HepG2 (cell line): ENCODE results near the gene SPAG9. TPM values are rescaled to one million over a fixed set of nuclear protein-coding genes. Genes with fewer than 3 reads are reported as not detected.
"Not testable (repeated sequence)": the region's sequence is repeated elsewhere in the genome, so short reads cannot be mapped to it uniquely, and the experiment has no call there.

ENCODE experiments used
- ATAC-seq: fragments of 200-7000 bp; cut with Tn5 transposase; 3 replicates; pipeline ENCODE4 v1.9.1; 2020; ENCODE audit warnings: mild to moderate bottlenecking, moderate library complexity
- BruUV-seq: library from RNA; stranded (reverse); fragments of 400-500 nt; replicated peaks from 2 replicates; lab custom pipeline; 2021; lab: Mats Ljungman, UMichigan
- CTCF ChIA-PET: fragments of 300-600 bp; formaldehyde crosslinking; extraction: SDS; loops from one replicate; lab custom pipeline; 2021; ENCODE audit warnings: low total read pairs, inconsistent platforms, low intra/inter-chr PET ratio; lab: Yijun Ruan, JAX
- POLR2A ChIA-PET: fragments of 350-600 bp; sonication (Branson Sonifier 250); formaldehyde crosslinking; loops from one replicate; lab custom pipeline; 2020; ENCODE audit warnings: antibody characterized with exemption, inconsistent platforms; lab: Yijun Ruan, JAX
- DNase-seq: peaks from one replicate; pipeline ENCODE4 v3.0.0-alpha.2; 2015; ENCODE audit warnings: low spot score
- FAIRE-seq: peaks from 3 replicates; lab custom pipeline; 2011; peaks lifted over from hg19 to GRCh38; lab: Jason Lieb, UNC
- H2AFZ ChIP-seq: one replicate; pipeline ENCODE4 v1.6.1; 2011; ENCODE audit warnings: low read length, inconsistent platforms
- H3K27ac ChIP-seq: fragments of 300-600 bp; 3 replicates; pipeline ENCODE4 v1.8.0; 2011; ENCODE audit warnings: mixed run types, mild to moderate bottlenecking, mixed read lengths, low read length, inconsistent platforms; ENCODE audit not compliant: insufficient read depth; ENCODE audit errors: extremely low read length
- H3K27me3 ChIP-seq, 2 experiments: fragments of 200-600 bp in 1 of 2; 2 replicates in 1 of 2; 3 replicates in 1 of 2; pipeline versions ENCODE4 v1.6.0 to v1.8.0; 2011; ENCODE audit warnings: low read length in 2 of 2, mild to moderate bottlenecking in 2 of 2, moderate library complexity in 2 of 2, inconsistent platforms in 1 of 2; ENCODE audit not compliant: insufficient read depth in 2 of 2, control insufficient read depth in 1 of 2
- H3K36me3 ChIP-seq, 2 experiments: fragments of 200-600 bp in 1 of 2; replicated peaks in 1 of 2; 2 replicates in 1 of 2; 3 replicates in 1 of 2; pipeline versions ENCODE4 v1.5.1 to v1.8.0; 2011; ENCODE audit warnings: low read length in 2 of 2, inconsistent platforms in 1 of 2; ENCODE audit not compliant: insufficient read depth in 2 of 2, control insufficient read depth in 1 of 2
- H3K4me1 ChIP-seq: 2 replicates; pipeline ENCODE4 v1.5.1; 2012; ENCODE audit warnings: low read length, inconsistent platforms; ENCODE audit not compliant: insufficient read depth
- H3K4me2 ChIP-seq: 2 replicates; pipeline ENCODE4 v1.6.0; 2011; ENCODE audit warnings: low read depth, low read length, inconsistent platforms
- H3K4me3 ChIP-seq, 3 experiments: fragments of 200-600 bp in 1 of 3; sonication (generic), shearing (Covaris generic) in 1 of 3; replicated peaks in 1 of 3; 2 replicates each; pipeline ENCODE4 v1.5.1; 2011 to 2016; ENCODE audit warnings: low read length in 3 of 3, inconsistent platforms in 2 of 3, low read depth in 2 of 3, mild to moderate bottlenecking in 2 of 3, control low read depth in 1 of 3, mixed read lengths in 1 of 3; ENCODE audit not compliant: insufficient read depth in 1 of 3
- H3K79me2 ChIP-seq: one replicate; pipeline ENCODE4 v1.6.1; 2011; ENCODE audit warnings: low read length, inconsistent platforms; ENCODE audit not compliant: insufficient read depth
- H3K9ac ChIP-seq: 2 replicates; pipeline ENCODE4 v1.6.0; 2011; ENCODE audit warnings: mild to moderate bottlenecking, low read depth, low read length, inconsistent platforms; ENCODE audit not compliant: insufficient read depth
- H3K9me3 ChIP-seq: 2 replicates; pipeline ENCODE4 v1.5.1; 2012; ENCODE audit warnings: mild to moderate bottlenecking, low read length
- H4K20me1 ChIP-seq: 2 replicates; pipeline ENCODE4 v1.6.0; 2011; ENCODE audit warnings: inconsistent platforms, mild to moderate bottlenecking, low read length, moderate library complexity; ENCODE audit not compliant: insufficient read depth
- CEBPB ChIP-seq: IDR thresholded peaks from 2 replicates; pipeline ENCODE4 v1.6.1; 2011; ENCODE audit warnings: low read depth, low read length, improper control_type of control experiment, borderline replicate concordance
- CEBPG ChIP-seq: IDR thresholded peaks from 2 replicates; pipeline ENCODE4 v1.6.1; 2016
- HNF1B ChIP-seq: sonication (generic); formaldehyde crosslinking; IDR thresholded peaks from 2 replicates; pipeline ENCODE4 v1.5.1; 2020; ENCODE audit warnings: mild to moderate bottlenecking, moderate library complexity, missing genetic modification reagents
- SP2 ChIP-seq: sonication (generic); formaldehyde crosslinking; IDR thresholded peaks from 2 replicates; pipeline ENCODE4 v1.5.1; 2020; ENCODE audit warnings: mild to moderate bottlenecking, missing genetic modification reagents
- ZBTB33 ChIP-seq: sonication (generic); formaldehyde crosslinking; IDR thresholded peaks from 2 replicates; pipeline ENCODE4 v1.4.0; 2020; ENCODE audit warnings: missing genetic modification reagents
- ZNF687 ChIP-seq: sonication (generic); formaldehyde crosslinking; IDR thresholded peaks from 2 replicates; pipeline ENCODE4 v1.5.1; 2020; ENCODE audit warnings: mild to moderate bottlenecking, missing genetic modification reagents, moderate library complexity
- ZNF883 ChIP-seq: sonication (generic); formaldehyde crosslinking; IDR thresholded peaks from 2 replicates; pipeline ENCODE4 v1.5.1; 2020; ENCODE audit warnings: mild to moderate bottlenecking, missing genetic modification reagents; ENCODE audit errors: not compliant biosample characterization
- WGBS: methylation state at CpG from one replicate; pipeline ENCODE4 v1.1.6; 2017; ENCODE audit warnings: low lambda C conversion rate; 5-methylcytosine and 5-hydroxymethylcytosine counted together
- in situ Hi-C: cut with HindIII; loops from 2 replicates; pipeline ENCODE4 v1.10.0; 2017; ENCODE audit warnings: low pct_unique_long_range_greater_than_20kb; ENCODE audit not compliant: extremely low pct_ligation_motif_present
- intact Hi-C: fragments of 100-400 bp; cut with micrococcal nuclease; formaldehyde crosslinking; loops from one replicate; pipeline ENCODE4 v1.10.0; 2022; ENCODE audit not compliant: unreplicated experiment
- polyA plus RNA-seq, 8 experiments: library from polyadenylated mRNA; depleted of rRNA in 3 of 8; stranded (reverse) in 7 of 8; unstranded in 1 of 8; fragments of >200 nt; fragmentation: Illumina TruSeq in 4 of 8; extraction: Trizol in 4 of 8; gene quantifications; 2 replicates each; pipeline versions ENCODE4 v1.2.1 to v1.2.3, GENCODE V29; 2011 to 2016; ENCODE audit warnings: low read depth in 4 of 8, missing spikeins in 1 of 8, mixed read lengths in 1 of 8; ENCODE audit not compliant: insufficient read depth in 1 of 8
- total RNA-seq, 5 experiments: library from RNA; depleted of rRNA; stranded (reverse); fragments of >200 nt; fragmentation: Illumina TruSeq; extraction: Trizol; gene quantifications; 2 replicates each; pipeline ENCODE4 v1.2.3, GENCODE V29; 2016; ENCODE audit warnings: low read depth in 1 of 5

Gene SPAG9
- total and polyA plus RNA-seq, 2 of the 13 experiments (the other 11 are each of a cell fraction or from before 2014, with no cell fraction given): 43.2 to 78.6 TPM

GRCh38 chr17:51088868-51089267 lies 31.8 kb downstream of the SPAG9 start:
- in situ Hi-C loops, H2AFZ ChIP-seq, H3K27ac ChIP-seq, intact Hi-C loops, H3K36me3 ChIP-seq, H3K27me3 ChIP-seq, CTCF ChIA-PET, H3K9me3 ChIP-seq, BruUV-seq, H3K4me2 ChIP-seq, FAIRE-seq, H4K20me1 ChIP-seq, DNase-seq, POLR2A ChIA-PET, H3K9ac ChIP-seq, H3K4me3 ChIP-seq, ATAC-seq: not testable (repeated sequence)
- 91% methylated on average over 10 of the region's 10 CpGs for WGBS
- H3K79me2 ChIP-seq: peaks cover 74% of the 10 kb centered on the region
- H3K4me1 ChIP-seq: peaks cover 30% of the 10 kb centered on the region
- TF ChIP-seq ZNF687 (0 out of 2 replicates have a peak, but pooled peaks have one; percentile 16), ZBTB33 (CRISPR knock-in tag) (peak; percentile 44; the same call in 1 of the 2 replicates), ZNF883 (CRISPR knock-in tag) (peak; percentile 59), SP2 (0 out of 2 replicates have a peak, but pooled peaks have one; percentile 30), CEBPG (CRISPR knock-in tag) (peak; percentile 41; the same call in 1 of the 2 replicates), HNF1B (0 out of 2 replicates have a peak, but pooled peaks have one; percentile 10), CEBPB (peak; percentile 58; the same call in 1 of the 2 replicates)
